Activated T-cell treated with anti-CD3 and anti-CD28 coated beads for 24 hours (primary cell): Measurements from ENCODE around the gene ARTN.
A peak's percentile ranks its signal among the peaks of the same experiment; 100 is the strongest.

Source experiments
- DNase-seq: peaks from one replicate; pipeline ENCODE4 v3.0.0-alpha.2; 2020; ENCODE audit warnings: low read depth

ARTN gene

GRCh38 chr1:43947061-43947873 lies 13.7 kb downstream of the ARTN start:
- no peak for DNase-seq

- no peak for DNase-seq
These were observed 14.4 kb downstream of the ARTN start for GRCh38 chr1:43947874-43948437.

GRCh38 chr1:43949678-43950077 lies 16.1 kb downstream of the ARTN start:
- no peak for DNase-seq

GRCh38 chr1:43951021-43951985 lies 17.7 kb downstream of the ARTN start:
- no peak for DNase-seq

GRCh38 chr1:43952731-43953346 lies 19.2 kb downstream of the ARTN start:
- no peak for DNase-seq

- no peak for DNase-seq
These were observed 19.8 kb downstream of the ARTN start for GRCh38 chr1:43953361-43953760.

- DNase-seq: no peak
These were observed 20.4 kb downstream of the ARTN start for GRCh38 chr1:43954036-43954435.

GRCh38 chr1:43956234-43956633 lies 22.6 kb downstream of the ARTN start:
- DNase-seq: no peak

GRCh38 chr1:43957407-43958040 lies 23.9 kb downstream of the ARTN start:
- DNase-seq: no peak

GRCh38 chr1:43958351-43959255 lies 25.0 kb downstream of the ARTN start:
- DNase-seq: no peak

- no peak for DNase-seq
These were observed 27.2 kb downstream of the ARTN start for GRCh38 chr1:43960798-43961197.

- no peak for DNase-seq
These were observed 28.1 kb downstream of the ARTN start for GRCh38 chr1:43961692-43962091.

GRCh38 chr1:43962324-43962723 lies 28.7 kb downstream of the ARTN start:
- DNase-seq: no peak

- no peak for DNase-seq
These were observed 29.4 kb downstream of the ARTN start for GRCh38 chr1:43963006-43963405.

GRCh38 chr1:43963890-43964289 lies 30.3 kb downstream of the ARTN start:
- no peak for DNase-seq

GRCh38 chr1:43965316-43965715 lies 31.7 kb downstream of the ARTN start:
- DNase-seq: no peak

- DNase-seq: no peak
These were observed 34.8 kb downstream of the ARTN start for GRCh38 chr1:43968348-43968948.

GRCh38 chr1:43969416-43969745 lies 35.8 kb downstream of the ARTN start:
- DNase-seq: no peak

- DNase-seq: peak; percentile 94
These were observed 36.3 kb downstream of the ARTN start, which contains the start of gene DPH2 for GRCh38 chr1:43969746-43970466. Gene DPH2, plus strand, starts transcription at chr1:43970010. Its CDS starts 166 bp downstream, at chr1:43970176.

GRCh38 chr1:43970502-43970901 lies 36.9 kb downstream of the ARTN start:
- DNase-seq: no peak
